SK-N-SH treated with all-trans-retinoic acid at 6 μM for 48 hours (cell line): Measurements from ENCODE around the gene PERM1.

Experiments
- ATAC-seq: fragments of 200-7000 bp; cut with Tn5 transposase; 3 replicates; pipeline ENCODE4 v1.9.1; 2020; ENCODE audit warnings: mild to moderate bottlenecking, moderate library complexity
- ARNTL ChIP-seq: fragments of 450-650 bp; formaldehyde crosslinking; IDR thresholded peaks from 2 replicates; pipeline ENCODE4 v1.5.0; 2020; ENCODE audit warnings: low read depth, mild to moderate bottlenecking, moderate library complexity, borderline replicate concordance
- CSDC2 ChIP-seq: fragments of 250-450 bp; sonication (Bioruptor Pico); IDR thresholded peaks from 2 replicates; pipeline ENCODE4 v1.5.0; 2020; ENCODE audit warnings: mild to moderate bottlenecking, moderate library complexity
- ESRRG ChIP-seq: fragments of 250-450 bp; sonication (Bioruptor Pico); IDR thresholded peaks from 2 replicates; pipeline ENCODE4 v1.6.1; 2021; ENCODE audit warnings: mild to moderate bottlenecking
- ISL1 ChIP-seq: fragments of 250-450 bp; sonication (Bioruptor Pico); IDR thresholded peaks from 2 replicates; pipeline ENCODE4 v2.1.2; 2022; ENCODE audit warnings: mild to moderate bottlenecking, moderate library complexity
- OSR1 ChIP-seq: fragments of 250-450 bp; sonication (Bioruptor Pico); IDR thresholded peaks from 2 replicates; pipeline ENCODE4 v1.8.0; 2022; ENCODE audit warnings: moderate library complexity, mild to moderate bottlenecking, inconsistent platforms
- RARB ChIP-seq: fragments of 250-450 bp; sonication (Bioruptor Pico); IDR thresholded peaks from 2 replicates; pipeline ENCODE4 v1.8.0; 2021; ENCODE audit warnings: mild to moderate bottlenecking, moderate library complexity
- ZC3H10 ChIP-seq: fragments of 250-450 bp; sonication (Bioruptor Pico); IDR thresholded peaks from 2 replicates; pipeline ENCODE4 v1.5.1; 2021; ENCODE audit warnings: mild to moderate bottlenecking, moderate library complexity
- ZNF565 ChIP-seq: fragments of 450-650 bp; formaldehyde crosslinking; conservative IDR thresholded peaks from 2 replicates; pipeline ENCODE4 v1.5.0; 2020; ENCODE audit warnings: low read depth, mild to moderate bottlenecking, moderate library complexity
- ZNF70 ChIP-seq: fragments of 450-650 bp; formaldehyde crosslinking; IDR thresholded peaks from 2 replicates; pipeline ENCODE4 v1.5.0; 2020; ENCODE audit warnings: mild to moderate bottlenecking, moderate library complexity
- ZNF8 ChIP-seq: fragments of 450-650 bp; formaldehyde crosslinking; IDR thresholded peaks from 2 replicates; pipeline ENCODE4 v1.5.0; 2020; ENCODE audit warnings: mild to moderate bottlenecking, moderate library complexity
- TF ChIP-seq, protein P1 (sequence below): fragments of 250-450 bp; sonication (Bioruptor Pico); IDR thresholded peaks from 2 replicates; pipeline ENCODE4 v1.5.1; 2020; ENCODE audit warnings: low read depth, mild to moderate bottlenecking, moderate library complexity
- TF ChIP-seq, protein P2 (sequence below): fragments of 250-450 bp; sonication (Bioruptor Pico); IDR thresholded peaks from 2 replicates; pipeline ENCODE4 v1.5.0; 2020; ENCODE audit warnings: mild to moderate bottlenecking, moderate library complexity
- TF ChIP-seq, protein P3 (sequence below): fragments of 250-450 bp; sonication (Bioruptor Pico); IDR thresholded peaks from 2 replicates; pipeline ENCODE4 v1.8.0; 2021; ENCODE audit warnings: low read depth, mild to moderate bottlenecking, moderate library complexity, borderline replicate concordance
- TF ChIP-seq, protein P4 (sequence below): fragments of 250-450 bp; sonication (Bioruptor Pico); IDR thresholded peaks from 2 replicates; pipeline ENCODE4 v1.5.1; 2021; ENCODE audit warnings: mild to moderate bottlenecking, moderate library complexity

PERM1 gene

DNA sequence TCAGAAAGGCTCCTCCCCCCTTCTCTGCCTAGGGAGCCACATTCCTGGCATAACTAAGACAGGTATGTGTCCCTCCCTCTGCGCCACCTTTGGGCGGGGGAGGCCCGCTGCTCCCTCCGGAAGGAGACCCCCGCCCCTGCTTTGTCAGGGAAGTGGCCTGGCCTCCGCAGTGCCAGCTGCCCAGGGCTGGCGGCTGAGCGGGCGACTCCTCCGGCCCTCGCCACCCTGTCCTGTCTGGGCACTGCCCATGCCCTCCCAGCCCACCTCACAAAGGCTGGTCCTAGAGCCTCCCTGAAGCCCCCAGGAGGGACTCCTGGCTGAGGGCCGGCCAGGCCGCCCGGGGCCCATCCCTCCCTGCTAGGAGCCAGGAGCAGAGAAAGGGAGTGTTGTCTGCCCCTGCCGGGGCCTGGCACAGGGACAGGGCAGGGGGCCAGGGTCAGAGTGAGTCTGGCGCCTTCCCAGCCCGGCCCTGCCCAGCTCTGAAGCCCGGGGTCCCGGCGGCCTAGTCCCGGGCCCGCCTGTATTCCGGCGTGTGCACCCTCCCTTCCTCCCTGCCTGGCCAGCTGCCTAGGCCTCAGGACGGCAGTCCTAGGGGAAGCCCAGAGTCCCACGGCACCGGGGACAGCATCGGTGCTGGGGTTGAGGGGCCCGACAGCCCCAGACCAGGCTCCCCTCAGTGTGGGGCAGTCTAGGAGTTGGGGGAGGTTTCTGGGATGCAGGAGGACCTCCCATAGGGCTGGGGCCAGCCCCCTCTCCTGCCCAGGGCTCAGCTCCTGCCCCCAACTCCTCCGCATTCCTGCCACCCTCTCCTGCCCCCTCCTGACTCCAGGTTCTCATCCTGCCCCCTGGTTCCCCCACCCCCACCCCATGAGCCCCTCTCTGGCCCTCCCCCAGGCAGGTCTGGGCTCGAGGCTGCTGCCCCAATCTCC, 43.1 kb upstream of the PERM1 start:
- no peak for ATAC-seq
- TF ChIP-seq CSDC2 (CRISPR knock-in tag) (no peak), ZNF70 (no peak), OSR1 (CRISPR knock-in tag) (no peak)
- TF ChIP-seq, protein P1, sequence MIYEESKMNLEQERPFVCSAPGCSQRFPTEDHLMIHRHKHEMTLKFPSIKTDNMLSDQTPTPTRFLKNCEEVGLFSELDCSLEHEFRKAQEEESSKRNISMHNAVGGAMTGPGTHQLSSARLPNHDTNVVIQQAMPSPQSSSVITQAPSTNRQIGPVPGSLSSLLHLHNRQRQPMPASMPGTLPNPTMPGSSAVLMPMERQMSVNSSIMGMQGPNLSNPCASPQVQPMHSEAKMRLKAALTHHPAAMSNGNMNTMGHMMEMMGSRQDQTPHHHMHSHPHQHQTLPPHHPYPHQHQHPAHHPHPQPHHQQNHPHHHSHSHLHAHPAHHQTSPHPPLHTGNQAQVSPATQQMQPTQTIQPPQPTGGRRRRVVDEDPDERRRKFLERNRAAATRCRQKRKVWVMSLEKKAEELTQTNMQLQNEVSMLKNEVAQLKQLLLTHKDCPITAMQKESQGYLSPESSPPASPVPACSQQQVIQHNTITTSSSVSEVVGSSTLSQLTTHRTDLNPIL (CRISPR knock-in tag), result no peak
- TF ChIP-seq, protein P2, sequence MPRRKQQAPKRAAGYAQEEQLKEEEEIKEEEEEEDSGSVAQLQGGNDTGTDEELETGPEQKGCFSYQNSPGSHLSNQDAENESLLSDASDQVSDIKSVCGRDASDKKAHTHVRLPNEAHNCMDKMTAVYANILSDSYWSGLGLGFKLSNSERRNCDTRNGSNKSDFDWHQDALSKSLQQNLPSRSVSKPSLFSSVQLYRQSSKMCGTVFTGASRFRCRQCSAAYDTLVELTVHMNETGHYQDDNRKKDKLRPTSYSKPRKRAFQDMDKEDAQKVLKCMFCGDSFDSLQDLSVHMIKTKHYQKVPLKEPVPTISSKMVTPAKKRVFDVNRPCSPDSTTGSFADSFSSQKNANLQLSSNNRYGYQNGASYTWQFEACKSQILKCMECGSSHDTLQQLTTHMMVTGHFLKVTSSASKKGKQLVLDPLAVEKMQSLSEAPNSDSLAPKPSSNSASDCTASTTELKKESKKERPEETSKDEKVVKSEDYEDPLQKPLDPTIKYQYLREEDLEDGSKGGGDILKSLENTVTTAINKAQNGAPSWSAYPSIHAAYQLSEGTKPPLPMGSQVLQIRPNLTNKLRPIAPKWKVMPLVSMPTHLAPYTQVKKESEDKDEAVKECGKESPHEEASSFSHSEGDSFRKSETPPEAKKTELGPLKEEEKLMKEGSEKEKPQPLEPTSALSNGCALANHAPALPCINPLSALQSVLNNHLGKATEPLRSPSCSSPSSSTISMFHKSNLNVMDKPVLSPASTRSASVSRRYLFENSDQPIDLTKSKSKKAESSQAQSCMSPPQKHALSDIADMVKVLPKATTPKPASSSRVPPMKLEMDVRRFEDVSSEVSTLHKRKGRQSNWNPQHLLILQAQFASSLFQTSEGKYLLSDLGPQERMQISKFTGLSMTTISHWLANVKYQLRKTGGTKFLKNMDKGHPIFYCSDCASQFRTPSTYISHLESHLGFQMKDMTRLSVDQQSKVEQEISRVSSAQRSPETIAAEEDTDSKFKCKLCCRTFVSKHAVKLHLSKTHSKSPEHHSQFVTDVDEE, result no peak

DNA sequence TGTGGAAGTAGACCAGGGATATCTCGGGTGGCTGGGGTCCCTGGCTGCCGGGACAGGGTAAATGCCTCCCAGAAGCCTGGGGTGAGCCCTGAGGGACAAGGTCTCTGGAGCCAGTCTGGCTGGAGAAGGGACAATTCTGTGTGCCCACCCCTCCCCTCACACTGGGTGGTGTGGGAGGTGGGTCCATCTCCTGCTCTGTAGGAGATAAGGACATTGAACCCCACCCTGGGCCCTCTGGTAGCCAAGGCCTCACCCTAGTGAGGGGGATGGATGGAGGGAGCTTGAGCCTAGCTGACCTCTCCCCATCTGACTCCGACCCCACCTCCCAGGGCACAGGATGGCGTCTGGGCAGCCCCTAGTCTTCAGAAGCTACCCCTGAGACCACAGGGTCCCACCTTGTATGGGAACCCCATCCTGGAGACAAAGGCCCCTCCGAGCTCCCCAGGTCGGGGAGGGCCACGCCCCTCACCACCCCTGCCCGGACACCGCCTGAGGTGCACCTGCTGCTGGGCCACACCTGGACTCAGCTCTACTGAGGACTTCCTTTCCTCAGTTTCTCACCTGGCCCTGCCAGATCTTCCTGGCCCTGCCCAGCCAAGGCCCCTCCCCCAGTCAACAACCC, 42.4 kb upstream of the PERM1 start:
- no peak for TF ChIP-seq CSDC2 (CRISPR knock-in tag)
- no peak for ATAC-seq

DNA sequence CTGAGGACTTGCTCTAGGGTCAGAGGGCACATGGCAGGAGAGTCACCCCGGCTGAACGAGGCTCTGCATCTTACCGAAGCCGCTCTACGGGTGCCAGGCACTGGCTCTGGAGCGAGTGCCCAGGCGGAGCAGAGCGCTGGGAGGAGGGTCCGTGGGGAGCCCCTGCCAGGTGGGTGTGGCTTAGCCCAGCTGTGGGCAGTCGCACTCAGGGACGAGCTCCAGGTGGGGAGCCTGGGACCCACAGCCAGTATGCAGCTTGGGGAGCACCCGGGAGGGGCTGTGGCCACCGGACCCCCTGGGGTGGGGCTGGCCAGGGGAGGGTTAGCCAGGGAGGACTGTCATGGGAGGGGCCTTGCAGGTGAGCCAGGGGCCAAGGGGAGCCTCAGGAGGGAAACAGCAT, 41.8 kb upstream of the PERM1 start:
- TF ChIP-seq, protein P3, sequence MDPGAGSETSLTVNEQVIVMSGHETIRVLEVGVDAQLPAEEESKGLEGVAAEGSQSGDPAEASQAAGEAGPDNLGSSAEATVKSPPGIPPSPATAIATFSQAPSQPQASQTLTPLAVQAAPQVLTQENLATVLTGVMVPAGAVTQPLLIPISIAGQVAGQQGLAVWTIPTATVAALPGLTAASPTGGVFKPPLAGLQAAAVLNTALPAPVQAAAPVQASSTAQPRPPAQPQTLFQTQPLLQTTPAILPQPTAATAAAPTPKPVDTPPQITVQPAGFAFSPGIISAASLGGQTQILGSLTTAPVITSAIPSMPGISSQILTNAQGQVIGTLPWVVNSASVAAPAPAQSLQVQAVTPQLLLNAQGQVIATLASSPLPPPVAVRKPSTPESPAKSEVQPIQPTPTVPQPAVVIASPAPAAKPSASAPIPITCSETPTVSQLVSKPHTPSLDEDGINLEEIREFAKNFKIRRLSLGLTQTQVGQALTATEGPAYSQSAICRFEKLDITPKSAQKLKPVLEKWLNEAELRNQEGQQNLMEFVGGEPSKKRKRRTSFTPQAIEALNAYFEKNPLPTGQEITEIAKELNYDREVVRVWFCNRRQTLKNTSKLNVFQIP (CRISPR knock-in tag), result no peak
- TF ChIP-seq, protein P4, sequence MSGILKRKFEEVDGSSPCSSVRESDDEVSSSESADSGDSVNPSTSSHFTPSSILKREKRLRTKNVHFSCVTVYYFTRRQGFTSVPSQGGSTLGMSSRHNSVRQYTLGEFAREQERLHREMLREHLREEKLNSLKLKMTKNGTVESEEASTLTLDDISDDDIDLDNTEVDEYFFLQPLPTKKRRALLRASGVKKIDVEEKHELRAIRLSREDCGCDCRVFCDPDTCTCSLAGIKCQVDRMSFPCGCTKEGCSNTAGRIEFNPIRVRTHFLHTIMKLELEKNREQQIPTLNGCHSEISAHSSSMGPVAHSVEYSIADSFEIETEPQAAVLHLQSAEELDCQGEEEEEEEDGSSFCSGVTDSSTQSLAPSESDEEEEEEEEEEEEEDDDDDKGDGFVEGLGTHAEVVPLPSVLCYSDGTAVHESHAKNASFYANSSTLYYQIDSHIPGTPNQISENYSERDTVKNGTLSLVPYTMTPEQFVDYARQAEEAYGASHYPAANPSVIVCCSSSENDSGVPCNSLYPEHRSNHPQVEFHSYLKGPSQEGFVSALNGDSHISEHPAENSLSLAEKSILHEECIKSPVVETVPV (CRISPR knock-in tag), result no peak
- TF ChIP-seq, protein P1 (CRISPR knock-in tag), result no peak
- TF ChIP-seq ARNTL (CRISPR knock-in tag) (no peak), ZNF565 (no peak), RARB (no peak), ESRRG (CRISPR knock-in tag) (no peak), ZNF8 (CRISPR knock-in tag) (no peak), ZC3H10 (CRISPR knock-in tag) (no peak), ISL1 (CRISPR knock-in tag) (no peak)
- TF ChIP-seq, protein P2, result no peak

More for the DNA sequence above, 41.8 kb upstream of the PERM1 start:
- ATAC-seq, result no peak
